Spleen (tissue), 11 donors: Measurements from ENCODE around the gene CREBZF. TPM values are rescaled to one million over a fixed set of nuclear protein-coding genes. Genes with fewer than 3 reads are reported as not detected.

Experiments used
- DNase-seq: peaks from one replicate; pipeline ENCODE4 v3.0.0-alpha.2; 2020
- H3K27ac ChIP-seq, 8 donors: fragments of 200-600 bp; sonication (generic) in 7 of 8; 1 replicate in 4 of 8; 2 replicates in 4 of 8; pipeline versions ENCODE4 v1.5.0 to v1.8.0; 2016 to 2021; ENCODE audit warnings: inconsistent platforms in 4 of 8, mild to moderate bottlenecking in 4 of 8, moderate library complexity in 1 of 8
- H3K27me3 ChIP-seq, 7 donors: fragments of 200-600 bp; sonication (generic) in 6 of 7; replicated peaks in 1 of 7; 1 replicate in 4 of 7; 2 replicates in 3 of 7; pipeline versions ENCODE4 v1.5.0 to v1.8.0; 2016 to 2021; ENCODE audit warnings: inconsistent platforms in 3 of 7, mild to moderate bottlenecking in 1 of 7
- H3K36me3 ChIP-seq, 6 donors: fragments of 200-600 bp; sonication (generic) in 5 of 6; 1 replicate in 4 of 6; 2 replicates in 2 of 6; pipeline versions ENCODE4 v1.5.0 to v1.8.0; 2016 to 2021; ENCODE audit warnings: inconsistent platforms in 2 of 6
- H3K4me1 ChIP-seq, 6 donors: fragments of 200-600 bp; sonication (generic) in 5 of 6; 1 replicate in 3 of 6; 2 replicates in 3 of 6; pipeline versions ENCODE4 v1.5.0 to v1.8.0; 2016 to 2021; ENCODE audit warnings: inconsistent platforms in 3 of 6
- H3K4me3 ChIP-seq, 8 donors: fragments of 200-600 bp; sonication (generic) in 7 of 8; 1 replicate in 4 of 8; 2 replicates in 4 of 8; pipeline versions ENCODE4 v1.5.0 to v1.8.0; 2016 to 2021; ENCODE audit warnings: inconsistent platforms in 4 of 8, mild to moderate bottlenecking in 4 of 8, moderate library complexity in 2 of 8
- H3K9me3 ChIP-seq, 8 donors: fragments of 200-600 bp; sonication (generic) in 7 of 8; 1 replicate in 4 of 8; 2 replicates in 4 of 8; pipeline versions ENCODE4 v1.5.0 to v1.8.0; 2016 to 2021; ENCODE audit warnings: inconsistent platforms in 4 of 8
- POLR2A ChIP-seq, 3 donors: fragments of 450-650 bp; IDR thresholded peaks; one replicate each; pipeline ENCODE4 v1.5.1; 2017; ENCODE audit warnings: antibody characterized with exemption in 3 of 3, mild to moderate bottlenecking in 1 of 3
- POLR2AphosphoS5 ChIP-seq, 3 donors: sonication (generic); formaldehyde crosslinking; IDR thresholded peaks; one replicate each; pipeline ENCODE4 v1.5.1; 2017; ENCODE audit warnings: antibody characterized with exemption in 3 of 3
- WGBS, 5 donors: extraction: QIAGEN DNeasy Blood & Tissue Kit in 3 of 5; methylation state at CpG; one replicate each; pipeline versions ENCODE4 v1.1.5 to v1.1.7; 2013 to 2018; 5-methylcytosine and 5-hydroxymethylcytosine counted together
- intact Hi-C: fragments of 100-400 bp; cut with DNase I; formaldehyde crosslinking; loops from one replicate; pipeline ENCODE4 v1.15.0; 2023; ENCODE audit warnings: low total_unique reads
- polyA plus RNA-seq, 3 donors: library from polyadenylated mRNA; stranded (reverse); fragments of 200-250 nt; gene quantifications; one replicate each; pipeline ENCODE4 v1.2.1, GENCODE V29; 2013
- total RNA-seq, 7 donors: library from RNA; depleted of rRNA in 3 of 7; stranded (reverse); fragments of >200 nt in 3 of 7; fragmentation: NEBNext Ultra II Directional in 4 of 7; extraction: Animal tissue kit (Norgen Biotek cat#: 25700) in 4 of 7; gene quantifications; one replicate each; pipeline versions ENCODE4 v1.1.0 to v1.2.1, GENCODE V29; 2016 to 2021
- TF ChIP-seq, protein P1 (sequence below), 11 experiments: fragments of 200-600 bp in 7 of 11; fragments of 450-650 bp in 4 of 11; sonication (generic) in 4 of 11; IDR thresholded peaks in 8 of 11; conservative IDR thresholded peaks in 3 of 11; 1 replicate in 7 of 11; 2 replicates in 4 of 11; pipeline versions ENCODE4 v1.4.0 to v1.8.0; 2016 to 2021; ENCODE audit warnings: antibody characterized with exemption in 11 of 11, inconsistent platforms in 4 of 11, mild to moderate bottlenecking in 1 of 11
- donor health status: healthy with polysubstance abuse.
- donor health status: DM: no; HTN: no; CAD: no; lungs with moderate emphysema.
- donor health status: DM: no; HTN: no; CAD: no.
- donor health status: Bipolar disorder and iron deficiency.
- donor health status: healthy.
- donor health status: DM: no; HTN: no; CAD: no.
- donor health status: DM: yes; HTN: yes; CAD: no.

CREBZF gene
- total and polyA plus RNA-seq, 10 donors = 24.3 to 111 (median 55.4) TPM

GRCh38 chr11:85685820-85686459 lies 21.0 kb upstream of the CREBZF start, which contains the start of gene CCDC89:
CCDC89 (minus strand) TSS chr11:85686195; CDS start chr11:85686130, 65 bp downstream.
- intact Hi-C loops = no loop called here
- H3K4me1 ChIP-seq = peaks cover 0 to 21% (median 2%) of the 10 kb centered on the region in 6 donors
- peak; percentile 64 for DNase-seq
- no peaks in the 10 kb centered on the region for H3K27me3 ChIP-seq
- H3K27ac ChIP-seq = peak within 1 kb of the TSS in 5 of 8 donors; percentile 33 to 63 (median 55)
- TF ChIP-seq POLR2A (IDR thresholded peaks at IDR 0.05) (no peak), POLR2AphosphoS5 (IDR thresholded peaks at IDR 0.05) (no peak)
- TF ChIP-seq, protein P1, sequence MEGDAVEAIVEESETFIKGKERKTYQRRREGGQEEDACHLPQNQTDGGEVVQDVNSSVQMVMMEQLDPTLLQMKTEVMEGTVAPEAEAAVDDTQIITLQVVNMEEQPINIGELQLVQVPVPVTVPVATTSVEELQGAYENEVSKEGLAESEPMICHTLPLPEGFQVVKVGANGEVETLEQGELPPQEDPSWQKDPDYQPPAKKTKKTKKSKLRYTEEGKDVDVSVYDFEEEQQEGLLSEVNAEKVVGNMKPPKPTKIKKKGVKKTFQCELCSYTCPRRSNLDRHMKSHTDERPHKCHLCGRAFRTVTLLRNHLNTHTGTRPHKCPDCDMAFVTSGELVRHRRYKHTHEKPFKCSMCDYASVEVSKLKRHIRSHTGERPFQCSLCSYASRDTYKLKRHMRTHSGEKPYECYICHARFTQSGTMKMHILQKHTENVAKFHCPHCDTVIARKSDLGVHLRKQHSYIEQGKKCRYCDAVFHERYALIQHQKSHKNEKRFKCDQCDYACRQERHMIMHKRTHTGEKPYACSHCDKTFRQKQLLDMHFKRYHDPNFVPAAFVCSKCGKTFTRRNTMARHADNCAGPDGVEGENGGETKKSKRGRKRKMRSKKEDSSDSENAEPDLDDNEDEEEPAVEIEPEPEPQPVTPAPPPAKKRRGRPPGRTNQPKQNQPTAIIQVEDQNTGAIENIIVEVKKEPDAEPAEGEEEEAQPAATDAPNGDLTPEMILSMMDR (IDR thresholded peaks at IDR 0.05 in 8 of 11, conservative IDR thresholded peaks at IDR 0.05 in 3 of 11) = no peak
- no peaks in the 10 kb centered on the region for H3K36me3 ChIP-seq
- H3K4me3 ChIP-seq = peak within 1 kb of the TSS in 4 of 8 donors; percentile 15 to 41 (median 21)
- no peaks in the 10 kb centered on the region for H3K9me3 ChIP-seq
- WGBS, 5 donors = 61 to 73% (median 69%) methylated on average over 13 of the region's 13 CpGs

DNA sequence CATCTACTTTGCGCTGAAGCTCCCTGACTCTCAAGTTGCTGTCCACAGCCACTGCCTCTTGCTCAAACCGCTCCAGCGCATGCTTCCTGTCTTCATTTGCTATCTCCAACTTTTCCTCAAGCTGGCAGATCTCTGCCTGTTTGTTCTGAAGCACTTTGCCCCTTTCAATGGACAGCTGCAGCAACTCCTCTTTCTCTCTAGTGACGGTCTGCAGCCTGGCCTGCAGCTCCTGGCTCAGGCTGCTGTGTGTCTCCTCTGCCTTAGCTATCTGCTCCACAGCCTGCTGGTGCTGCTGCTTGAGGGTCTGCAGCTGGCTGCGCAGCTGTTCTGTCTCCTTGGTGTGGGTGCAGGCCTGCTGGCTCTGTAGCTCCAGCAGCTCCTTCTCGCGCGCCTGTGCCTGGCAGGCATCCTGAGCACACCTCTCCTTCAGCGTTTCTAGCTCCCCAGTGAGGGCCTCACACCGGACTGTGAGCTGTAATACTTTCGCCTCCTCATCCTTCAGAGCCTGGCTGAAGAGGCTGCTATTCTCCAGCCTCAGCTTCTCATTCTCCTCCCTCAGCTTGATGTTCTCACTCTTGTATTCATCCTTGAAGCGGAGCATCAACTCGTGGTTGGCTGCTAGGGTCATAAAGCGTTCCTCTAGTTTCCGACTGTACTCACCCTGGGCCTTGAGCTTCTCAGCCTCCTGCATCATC lies 20.3 kb upstream of the CREBZF start:
- Histone ChIP-seq H3K27me3 (no peaks in the 10 kb centered on the region), H3K4me3 (peak overlapping the region in 4 of 8 donors; percentile 15 to 41 (median 21)), H3K27ac (peak overlapping the region in 5 of 8 donors; percentile 31 to 63 (median 55)), H3K4me1 (peaks cover 0 to 25% (median 2%) of the 10 kb centered on the region in 6 donors), H3K9me3 (no peaks in the 10 kb centered on the region), H3K36me3 (no peaks in the 10 kb centered on the region)
- WGBS, 5 donors = 77 to 83% (median 79%) methylated on average over 15 of the region's 15 CpGs
- intact Hi-C loops = no loop called here
- TF ChIP-seq POLR2AphosphoS5 (IDR thresholded peaks at IDR 0.05) (peak; percentile 14 to 41 (median 29)), POLR2A (IDR thresholded peaks at IDR 0.05) (no peak)
- TF ChIP-seq, protein P1 (IDR thresholded peaks at IDR 0.05 in 8 of 11, conservative IDR thresholded peaks at IDR 0.05 in 3 of 11) = no peak
- DNase-seq = peak; percentile 54

DNA sequence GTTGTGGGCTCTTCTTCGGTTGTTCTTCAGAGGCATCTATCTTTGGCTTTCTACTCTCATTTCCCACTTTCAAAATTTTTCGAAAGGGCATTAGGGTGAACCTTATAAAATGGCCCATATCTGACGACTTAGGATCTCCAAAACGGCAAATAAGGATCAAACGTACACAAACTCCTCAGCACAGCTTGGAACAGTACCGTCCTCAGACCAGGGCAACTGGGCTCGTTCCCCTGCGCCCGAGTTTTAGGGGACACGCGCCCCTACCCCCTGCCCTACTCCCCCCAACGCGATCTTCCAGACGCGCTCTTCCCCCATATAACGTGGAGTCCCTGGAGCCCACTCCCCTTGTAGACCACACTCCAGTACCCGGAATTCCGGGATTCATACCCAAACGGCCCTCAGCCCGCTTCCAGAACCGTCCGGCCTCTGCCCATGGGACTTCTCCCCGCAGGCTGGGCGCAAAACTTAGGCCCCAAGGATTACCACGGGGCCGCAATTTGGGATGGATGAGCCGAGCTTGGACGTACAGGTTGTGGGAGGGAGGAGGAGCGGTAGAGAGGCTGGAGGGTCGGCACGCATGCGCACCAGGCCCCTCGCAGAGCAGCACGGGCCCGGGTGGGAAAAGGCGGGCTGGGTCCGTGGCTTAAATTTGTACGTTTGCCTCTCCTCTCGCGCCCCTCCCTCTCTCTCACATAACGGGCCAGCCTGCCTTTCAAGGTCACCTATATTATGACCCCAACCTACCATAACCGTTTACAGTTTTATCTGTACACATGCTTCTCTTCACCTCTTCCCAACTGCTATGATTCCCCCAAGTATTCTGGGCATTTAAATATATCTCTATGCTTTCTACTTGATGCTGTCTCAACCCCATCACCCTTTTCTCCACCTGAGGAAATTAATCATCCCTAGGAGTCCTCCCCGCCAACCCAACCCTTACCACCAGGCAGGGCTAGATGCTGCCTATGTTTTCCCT lies 17.7 kb upstream of the CREBZF start:
- H3K36me3 ChIP-seq = no peaks in the 10 kb centered on the region
- H3K4me3 ChIP-seq = peak overlapping the region; percentile 31 to 72 (median 50)
- H3K27ac ChIP-seq = peak overlapping the region in 7 of 8 donors; percentile 5 to 74 (median 46)
- intact Hi-C loops = no loop called here
- peaks cover 0 to 30% (median 2%) of the 10 kb centered on the region in 6 donors for H3K4me1 ChIP-seq
- peak; percentile 85 for DNase-seq
- H3K9me3 ChIP-seq = no peaks in the 10 kb centered on the region
- TF ChIP-seq POLR2AphosphoS5 (IDR thresholded peaks at IDR 0.05) = peak; percentile 49 to 69 (median 63)
- TF ChIP-seq POLR2A (IDR thresholded peaks at IDR 0.05) = no peak
- H3K27me3 ChIP-seq = no peaks in the 10 kb centered on the region
- WGBS, 5 donors = 16 to 39% (median 28%) methylated on average over 38 to 43 of the region's 43 CpGs

- peaks cover 0 to 30% (median 2%) of the 10 kb centered on the region in 6 donors for H3K4me1 ChIP-seq
- H3K36me3 ChIP-seq = no peaks in the 10 kb centered on the region
- no peaks in the 10 kb centered on the region for H3K9me3 ChIP-seq
- no peaks in the 10 kb centered on the region for H3K27me3 ChIP-seq
- 66 to 96% (median 85%) methylated on average over 1 of the region's 1 CpG for WGBS, 5 donors
- no peak overlapping the region for H3K4me3 ChIP-seq
- no peak for DNase-seq
- peak overlapping the region in 1 of 8 donors; percentile 74 for H3K27ac ChIP-seq
- TF ChIP-seq, protein P1 (IDR thresholded peaks at IDR 0.05 in 8 of 11, conservative IDR thresholded peaks at IDR 0.05 in 3 of 11) = no peak
- no peak for TF ChIP-seq POLR2AphosphoS5 (IDR thresholded peaks at IDR 0.05)
- no peak for TF ChIP-seq POLR2A (IDR thresholded peaks at IDR 0.05)
- intact Hi-C loops = no loop called here
Observed at GRCh38 chr11:85680897-85681296, 16.0 kb upstream of the CREBZF start.
